ENCODE measurements around the gene ZNF197.
"Not testable (repeated sequence)": the region's sequence is repeated elsewhere in the genome, so short reads cannot be mapped to it uniquely, and the experiment has no call there.

ZNF197 gene

GRCh38 chr3:44624749-44625480, at the start of gene ZNF197:
ZNF197 (plus strand) TSS chr3:44625036; CDS start chr3:44629155, 4,119 bp downstream.
- DNase-seq (ENCODE audit: low read depth): peak; percentile 28

GRCh38 chr3:44576613-44577012, 48.2 kb upstream of the ZNF197 start:
- DNase-seq (ENCODE audit: low read depth): no peak

GRCh38 chr3:44577354-44577952, 47.4 kb upstream of the ZNF197 start:
- not testable (repeated sequence) for DNase-seq (ENCODE audit: low read depth)

- DNase-seq (ENCODE audit: low read depth): not testable (repeated sequence)
These were observed 46.5 kb upstream of the ZNF197 start for GRCh38 chr3:44578316-44578715.

- not testable (repeated sequence) for DNase-seq (ENCODE audit: low read depth)
These were observed 45.8 kb upstream of the ZNF197 start for GRCh38 chr3:44578924-44579515.

GRCh38 chr3:44579749-44580148, 45.1 kb upstream of the ZNF197 start:
- DNase-seq (ENCODE audit: low read depth): not testable (repeated sequence)

GRCh38 chr3:44580971-44581370, 43.9 kb upstream of the ZNF197 start:
- DNase-seq (ENCODE audit: low read depth): not testable (repeated sequence)

- no peak for DNase-seq (ENCODE audit: low read depth)
These were observed 40.0 kb upstream of the ZNF197 start, which contains the start of gene ZNF660 for GRCh38 chr3:44584646-44585501. ZNF660 (plus strand) TSS chr3:44584964; CDS start chr3:44594194, 9,230 bp downstream.

- DNase-seq (ENCODE audit: low read depth): no peak
These were observed 28.2 kb upstream of the ZNF197 start for GRCh38 chr3:44596621-44597020.

GRCh38 chr3:44601749-44602148, 23.1 kb upstream of the ZNF197 start:
- no peak for DNase-seq (ENCODE audit: low read depth)

GRCh38 chr3:44612678-44613077, 12.2 kb upstream of the ZNF197 start:
- DNase-seq (ENCODE audit: low read depth): no peak

- no peak for DNase-seq (ENCODE audit: low read depth)
These were observed 3.9 kb downstream of the ZNF197 start for GRCh38 chr3:44628716-44629115.

GRCh38 chr3:44632193-44632592, 7.4 kb downstream of the ZNF197 start:
- DNase-seq (ENCODE audit: low read depth): no peak

- DNase-seq (ENCODE audit: low read depth): no peak
These were observed 17.5 kb downstream of the ZNF197 start for GRCh38 chr3:44642337-44642736.

GRCh38 chr3:44643024-44643423, 18.2 kb downstream of the ZNF197 start:
- DNase-seq (ENCODE audit: low read depth): no peak

- DNase-seq (ENCODE audit: low read depth): no peak
These were observed 22.9 kb downstream of the ZNF197 start for GRCh38 chr3:44647771-44648170.

- DNase-seq (ENCODE audit: low read depth): no peak
These were observed 23.9 kb downstream of the ZNF197 start, which contains the start of gene ZNF35 for GRCh38 chr3:44648564-44649229. ZNF35 (plus strand) TSS chr3:44648732; CDS start chr3:44651068, 2,336 bp downstream.

- DNase-seq (ENCODE audit: low read depth): no peak
These were observed 24.9 kb downstream of the ZNF197 start for GRCh38 chr3:44649709-44650108.

- DNase-seq (ENCODE audit: low read depth): no peak
These were observed 29.2 kb downstream of the ZNF197 start for GRCh38 chr3:44654039-44654438.

- no peak for DNase-seq (ENCODE audit: low read depth)
These were observed 34.2 kb downstream of the ZNF197 start for GRCh38 chr3:44659015-44659414.

GRCh38 chr3:44659434-44659833, 34.6 kb downstream of the ZNF197 start:
- no peak for DNase-seq (ENCODE audit: low read depth)

GRCh38 chr3:44661189-44661588, 36.4 kb downstream of the ZNF197 start:
- no peak for DNase-seq (ENCODE audit: low read depth)

Data from activated T-cell treated with anti-CD3 and anti-CD28 coated beads for 1 hour (primary cell).